Sigmoid colon (tissue), 4 donors: ENCODE measurements around the gene RFNG.

Source experiments
- EP300 ChIP-seq, 4 donors: sonication (generic); formaldehyde crosslinking; IDR thresholded peaks; one replicate each; pipeline ENCODE4 v1.6.1; 2017; ENCODE audit warnings: antibody characterized with exemption in 4 of 4
- POLR2A ChIP-seq, 2 donors: fragments of 450-650 bp; IDR thresholded peaks; one replicate each; pipeline ENCODE4 v1.6.1; 2016; ENCODE audit warnings: antibody characterized with exemption in 2 of 2, mild to moderate bottlenecking in 2 of 2, moderate library complexity in 2 of 2
- POLR2AphosphoS5 ChIP-seq, 4 donors: sonication (generic); formaldehyde crosslinking; IDR thresholded peaks; one replicate each; pipeline ENCODE4 v1.6.1; 2017; ENCODE audit warnings: antibody characterized with exemption in 4 of 4
- TF ChIP-seq, protein P1 (sequence below), 4 experiments: fragments of 450-650 bp in 3 of 4; fragments of 200-600 bp in 1 of 4; IDR thresholded peaks; one replicate each; pipeline ENCODE4 v1.5.1; 2016 to 2019; ENCODE audit warnings: antibody characterized with exemption in 4 of 4, mild to moderate bottlenecking in 3 of 4, moderate library complexity in 2 of 4

DNA sequence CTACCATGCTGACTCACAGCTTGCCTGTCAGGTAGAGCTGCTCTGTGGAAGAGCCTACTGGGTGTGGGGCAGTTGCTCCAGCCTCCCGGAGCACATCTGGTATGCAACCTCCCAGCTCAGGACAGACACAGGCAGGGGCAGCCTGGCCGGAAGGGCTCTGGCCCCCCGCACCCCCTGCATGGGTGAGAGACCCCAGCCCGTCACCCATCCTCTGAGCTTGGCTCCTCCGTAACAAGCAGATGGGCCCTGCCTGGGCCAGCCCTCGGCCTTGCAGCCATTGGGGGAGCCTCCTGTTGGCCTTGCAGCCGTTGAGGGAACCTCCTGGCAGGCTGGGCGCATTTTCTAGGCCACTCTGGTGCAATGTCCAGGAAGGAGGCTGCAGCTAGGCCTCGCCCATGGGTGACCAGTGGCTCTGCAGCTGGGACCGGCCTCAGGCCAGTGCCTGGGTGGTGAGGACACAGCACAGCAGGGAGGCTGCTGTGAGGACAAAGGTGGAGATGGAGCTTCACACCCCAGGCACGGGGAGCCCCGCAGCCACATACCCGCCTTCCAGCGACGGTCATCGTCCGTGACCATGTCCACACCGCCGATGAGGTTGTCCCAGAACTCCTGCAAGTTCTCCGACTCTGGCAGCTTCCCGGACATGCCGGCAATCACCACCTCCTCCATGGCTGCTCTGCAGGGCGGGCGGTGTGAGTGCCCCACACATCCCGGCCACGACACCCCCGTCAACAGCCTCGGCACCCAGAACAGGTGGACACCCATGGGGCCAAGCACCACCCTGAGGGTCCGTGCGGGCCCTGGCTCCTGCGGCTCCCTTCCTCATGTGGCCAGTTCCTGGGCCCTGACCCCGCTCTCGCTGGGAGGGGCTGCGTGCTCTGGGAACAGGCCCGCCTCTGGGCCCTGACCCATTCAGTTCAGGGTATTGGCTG, 44.4 kb upstream of the RFNG start:
- TF ChIP-seq, protein P1, sequence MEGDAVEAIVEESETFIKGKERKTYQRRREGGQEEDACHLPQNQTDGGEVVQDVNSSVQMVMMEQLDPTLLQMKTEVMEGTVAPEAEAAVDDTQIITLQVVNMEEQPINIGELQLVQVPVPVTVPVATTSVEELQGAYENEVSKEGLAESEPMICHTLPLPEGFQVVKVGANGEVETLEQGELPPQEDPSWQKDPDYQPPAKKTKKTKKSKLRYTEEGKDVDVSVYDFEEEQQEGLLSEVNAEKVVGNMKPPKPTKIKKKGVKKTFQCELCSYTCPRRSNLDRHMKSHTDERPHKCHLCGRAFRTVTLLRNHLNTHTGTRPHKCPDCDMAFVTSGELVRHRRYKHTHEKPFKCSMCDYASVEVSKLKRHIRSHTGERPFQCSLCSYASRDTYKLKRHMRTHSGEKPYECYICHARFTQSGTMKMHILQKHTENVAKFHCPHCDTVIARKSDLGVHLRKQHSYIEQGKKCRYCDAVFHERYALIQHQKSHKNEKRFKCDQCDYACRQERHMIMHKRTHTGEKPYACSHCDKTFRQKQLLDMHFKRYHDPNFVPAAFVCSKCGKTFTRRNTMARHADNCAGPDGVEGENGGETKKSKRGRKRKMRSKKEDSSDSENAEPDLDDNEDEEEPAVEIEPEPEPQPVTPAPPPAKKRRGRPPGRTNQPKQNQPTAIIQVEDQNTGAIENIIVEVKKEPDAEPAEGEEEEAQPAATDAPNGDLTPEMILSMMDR (IDR thresholded peaks at IDR 0.05): no peak
- TF ChIP-seq POLR2AphosphoS5 (IDR thresholded peaks at IDR 0.05): no peak
- no peak for TF ChIP-seq EP300 (IDR thresholded peaks at IDR 0.05)
- no peak for TF ChIP-seq POLR2A (IDR thresholded peaks at IDR 0.05)
